Muscle layer of colon (tissue), 2 donors: ENCODE data around the gene CHRM3.

Experiments used
- H3K27ac ChIP-seq: one replicate; pipeline ENCODE4 v1.7.0; 2013; ENCODE audit warnings: low read depth, mild to moderate bottlenecking, low read length, moderate library complexity
- H3K27me3 ChIP-seq, 2 donors: one replicate each; pipeline ENCODE4 v1.7.0; 2013; ENCODE audit warnings: low read length in 2 of 2, mild to moderate bottlenecking in 2 of 2; ENCODE audit not compliant: insufficient read depth in 2 of 2, control insufficient read depth in 1 of 2
- H3K36me3 ChIP-seq: one replicate; pipeline ENCODE4 v1.7.0; 2013; ENCODE audit warnings: mild to moderate bottlenecking, low read length; ENCODE audit not compliant: insufficient read depth
- H3K4me1 ChIP-seq: one replicate; pipeline ENCODE4 v1.7.0; 2013; ENCODE audit warnings: mild to moderate bottlenecking, low read length; ENCODE audit not compliant: insufficient read depth
- H3K4me3 ChIP-seq, 2 donors: one replicate each; pipeline ENCODE4 v1.7.0; 2013; ENCODE audit warnings: low read length in 2 of 2, low read depth in 1 of 2, mild to moderate bottlenecking in 1 of 2, moderate library complexity in 1 of 2
- H3K9ac ChIP-seq: one replicate; pipeline ENCODE4 v1.7.0; 2013; ENCODE audit warnings: low read length
- H3K9me3 ChIP-seq: one replicate; pipeline ENCODE4 v1.7.0; 2013; ENCODE audit warnings: mild to moderate bottlenecking, low read length
- donor health status: abdominal sarcoma.
- donor health status: Adenocarcinoma of cecum.

CHRM3 gene

GRCh38 chr1:239386453-239387303 is at the start of gene CHRM3:
Gene CHRM3 (plus strand): TSS chr1:239386568. CDS start chr1:239907452, 520,884 bp downstream.
- Histone ChIP-seq H3K9ac (peak within 1 kb of the TSS; percentile 52), H3K36me3 (no peaks in the 10 kb centered on the region), H3K9me3 (no peaks in the 10 kb centered on the region), H3K4me1 (peaks cover 4% of the 10 kb centered on the region), H3K27ac (peak within 1 kb of the TSS; percentile 80), H3K27me3 (no peaks in the 10 kb centered on the region), H3K4me3 (peak within 1 kb of the TSS; percentile 49 to 86)

- Histone ChIP-seq H3K4me1 (no peaks in the 10 kb centered on the region), H3K9me3 (no peaks in the 10 kb centered on the region), H3K36me3 (no peaks in the 10 kb centered on the region), H3K9ac (no peak overlapping the region), H3K27ac (no peak overlapping the region), H3K27me3 (no peaks in the 10 kb centered on the region), H3K4me3 (no peak overlapping the region)
Measured at GRCh38 chr1:239337799-239338430, 48.5 kb upstream of the CHRM3 start.

- Histone ChIP-seq H3K4me1 (peaks cover 7% of the 10 kb centered on the region), H3K36me3 (no peaks in the 10 kb centered on the region), H3K9ac (no peak overlapping the region), H3K27ac (no peak overlapping the region), H3K9me3 (no peaks in the 10 kb centered on the region), H3K4me3 (no peak overlapping the region), H3K27me3 (no peaks in the 10 kb centered on the region)
Measured at GRCh38 chr1:239347776-239348175, 38.6 kb upstream of the CHRM3 start.

- no peaks in the 10 kb centered on the region for H3K9me3 ChIP-seq
- no peak overlapping the region for H3K9ac ChIP-seq
- no peak overlapping the region for H3K4me3 ChIP-seq
- no peak overlapping the region for H3K27ac ChIP-seq
- no peaks in the 10 kb centered on the region for H3K4me1 ChIP-seq
- no peaks in the 10 kb centered on the region for H3K36me3 ChIP-seq
- no peaks in the 10 kb centered on the region for H3K27me3 ChIP-seq
Measured at GRCh38 chr1:239348635-239349353, 37.6 kb upstream of the CHRM3 start.

GRCh38 chr1:239349699-239350098 is 36.7 kb upstream of the CHRM3 start:
- Histone ChIP-seq H3K4me3 (no peak overlapping the region), H3K27ac (no peak overlapping the region), H3K4me1 (no peaks in the 10 kb centered on the region), H3K27me3 (no peaks in the 10 kb centered on the region), H3K36me3 (no peaks in the 10 kb centered on the region), H3K9me3 (no peaks in the 10 kb centered on the region), H3K9ac (no peak overlapping the region)

GRCh38 chr1:239353536-239353935 is 32.8 kb upstream of the CHRM3 start:
- Histone ChIP-seq H3K36me3 (no peaks in the 10 kb centered on the region), H3K9me3 (no peaks in the 10 kb centered on the region), H3K4me3 (no peak overlapping the region), H3K27me3 (no peaks in the 10 kb centered on the region), H3K9ac (no peak overlapping the region), H3K27ac (no peak overlapping the region), H3K4me1 (no peaks in the 10 kb centered on the region)

- H3K36me3 ChIP-seq = no peaks in the 10 kb centered on the region
- H3K4me3 ChIP-seq = no peak overlapping the region
- H3K27ac ChIP-seq = no peak overlapping the region
- H3K4me1 ChIP-seq = no peaks in the 10 kb centered on the region
- no peaks in the 10 kb centered on the region for H3K9me3 ChIP-seq
- H3K9ac ChIP-seq = no peak overlapping the region
- no peaks in the 10 kb centered on the region for H3K27me3 ChIP-seq
Measured at GRCh38 chr1:239354231-239354630, 32.1 kb upstream of the CHRM3 start.

GRCh38 chr1:239357867-239358266 is 28.5 kb upstream of the CHRM3 start:
- Histone ChIP-seq H3K9ac (no peak overlapping the region), H3K27ac (no peak overlapping the region), H3K9me3 (no peaks in the 10 kb centered on the region), H3K4me1 (peaks cover 11% of the 10 kb centered on the region), H3K4me3 (no peak overlapping the region), H3K27me3 (no peaks in the 10 kb centered on the region), H3K36me3 (no peaks in the 10 kb centered on the region)

- H3K9me3 ChIP-seq = no peaks in the 10 kb centered on the region
Measured at GRCh38 chr1:239361403-239361802, 25.0 kb upstream of the CHRM3 start.

GRCh38 chr1:239363930-239364329 is 22.4 kb upstream of the CHRM3 start:
- no peak overlapping the region for H3K27ac ChIP-seq
- H3K9me3 ChIP-seq = no peaks in the 10 kb centered on the region
- no peak overlapping the region for H3K9ac ChIP-seq
- no peak overlapping the region for H3K4me3 ChIP-seq
- peaks cover 11% of the 10 kb centered on the region for H3K4me1 ChIP-seq
- H3K27me3 ChIP-seq = no peaks in the 10 kb centered on the region
- no peaks in the 10 kb centered on the region for H3K36me3 ChIP-seq

More at GRCh38 chr1:239361403-239361802, 25.0 kb upstream of the CHRM3 start:
- H3K27me3 ChIP-seq = no peaks in the 10 kb centered on the region
- H3K9ac ChIP-seq = no peak overlapping the region
- H3K36me3 ChIP-seq = no peaks in the 10 kb centered on the region
- H3K27ac ChIP-seq = no peak overlapping the region
- peaks cover 11% of the 10 kb centered on the region for H3K4me1 ChIP-seq
- no peak overlapping the region for H3K4me3 ChIP-seq

GRCh38 chr1:239367196-239367810 is 19.1 kb upstream of the CHRM3 start:
- H3K36me3 ChIP-seq = no peaks in the 10 kb centered on the region
- no peak overlapping the region for H3K27ac ChIP-seq
- no peak overlapping the region for H3K9ac ChIP-seq
- H3K27me3 ChIP-seq = no peaks in the 10 kb centered on the region
- H3K4me1 ChIP-seq = no peaks in the 10 kb centered on the region
- no peaks in the 10 kb centered on the region for H3K9me3 ChIP-seq
- H3K4me3 ChIP-seq = no peak overlapping the region
